Measurements from ENCODE around the gene FBXL13. TPM values are rescaled to one million over a fixed set of nuclear protein-coding genes. Genes with fewer than 3 reads are reported as not detected.

The FBXL13 gene
- total and polyA plus RNA-seq, 2 of the 8 experiments (the other 6 are each of a cell fraction or from before 2014, with no cell fraction given): 1.2 to 2.8 TPM

- Histone ChIP-seq H4K8ac (ENCODE audit: extremely low read depth, insufficient read depth, low read length) (no peak overlapping the region), H2BK12ac (ENCODE audit: low read depth, low read length) (no peak overlapping the region), H2BK15ac (ENCODE audit: low read length) (no peak overlapping the region), H3K4me2 (ENCODE audit: insufficient read depth in 1 of 2, low read depth in 2 of 2, low read length in 2 of 2) (no peak overlapping the region), H3K4ac (replicated peaks; ENCODE audit: insufficient read length, low read depth, low read length) (no peak overlapping the region), H3K4me1 (replicated peaks in 1 of 4; ENCODE audit: control insufficient read depth in 3 of 4, insufficient read depth in 4 of 4, low read length in 3 of 4) (no peaks in the 10 kb centered on the region), H3K36me3 (ENCODE audit: control insufficient read depth in 2 of 4, insufficient read depth in 4 of 4, low read length in 3 of 4) (no peaks in the 10 kb centered on the region), H2AFZ (ENCODE audit: low read length) (no peak overlapping the region), H3K79me2 (ENCODE audit: control insufficient read depth in 1 of 2, insufficient read depth in 2 of 2, low read length in 2 of 2) (no peaks in the 10 kb centered on the region), H3K27me3 (replicated peaks in 1 of 4; ENCODE audit: control insufficient read depth in 3 of 4, extremely low read depth in 1 of 4, insufficient read depth in 3 of 4, low read length in 3 of 4) (no peaks in the 10 kb centered on the region; a peak in 1 of 7 replicates), H2BK20ac (ENCODE audit: low read length) (no peak overlapping the region), H3K4me3 (ENCODE audit: extremely low read depth in 1 of 4, insufficient read depth in 2 of 4, low read depth in 3 of 4, low read length in 4 of 4) (no peak overlapping the region), H3K14ac (ENCODE audit: insufficient read length) (no peak overlapping the region), H2BK120ac (replicated peaks; ENCODE audit: low read depth, low read length) (no peak overlapping the region), H3K23me2 (ENCODE audit: low read depth, low read length) (no peaks in the 10 kb centered on the region), H2AK5ac (ENCODE audit: low read depth, low read length) (no peak overlapping the region), H4K20me1 (replicated peaks in 1 of 2; ENCODE audit: control insufficient read depth in 1 of 2, insufficient read depth in 2 of 2, low read length in 2 of 2) (no peaks in the 10 kb centered on the region), H3K9ac (replicated peaks in 1 of 4; ENCODE audit: extremely low read depth in 1 of 4, low read depth in 3 of 4, low read length in 3 of 4) (no peak overlapping the region), H4K91ac (replicated peaks; ENCODE audit: insufficient read length, low read length) (no peak overlapping the region), H3K79me1 (ENCODE audit: low read depth, low read length) (no peaks in the 10 kb centered on the region), H3K9me3 (ENCODE audit: insufficient read depth in 2 of 2, low read depth in 1 of 2, low read length in 1 of 2) (no peaks in the 10 kb centered on the region), H3K56ac (replicated peaks; ENCODE audit: insufficient read length, low read depth, low read length) (no peak overlapping the region), H3K18ac (ENCODE audit: extremely low read depth, low read length) (no peak overlapping the region), H3K27ac (ENCODE audit: low read depth, low read length) (no peak overlapping the region), H2BK5ac (ENCODE audit: low read depth, low read length) (no peak overlapping the region), H4K5ac (ENCODE audit: insufficient read length, low read depth, low read length) (no peak overlapping the region), H3K23ac (ENCODE audit: insufficient read length) (no peak overlapping the region)
- DNase-seq (ENCODE audit: low read depth in 1 of 2, low spot score in 2 of 2) (no peak), FAIRE-seq (no peak)
- ChIA-PET POLR2A (ENCODE audit: partially characterized antibody) (no interaction called here), CTCF (ENCODE audit: partially characterized antibody) (no interaction called here)
- 91% methylated on average over 5 of the region's 5 CpGs; no CpG with 5 or more reads in 1 of the 2 experiments for WGBS, 2 experiments (ENCODE audit: extremely low coverage in 1 of 2, insufficient coverage in 1 of 2, insufficient read length in 1 of 2, insufficient replicate concordance in 2 of 2, low coverage in 1 of 2, low lambda C conversion rate in 2 of 2, missing lambda C conversion rate in 1 of 2)
- no peak for TF ChIP-seq ASH2L (IDR thresholded peaks at IDR 0.05; ENCODE audit: low read length)
- no peak for TF ChIP-seq CBX5 (IDR thresholded peaks at IDR 0.05; ENCODE audit: low read depth, low read length)
- no peak for TF ChIP-seq YY1 (IDR thresholded peaks at IDR 0.05; ENCODE audit: low read depth, low read length)
- TF ChIP-seq CHD1 (IDR thresholded peaks at IDR 0.05; ENCODE audit: low read depth, low read length): no peak
- no peak for TF ChIP-seq E2F6 (IDR thresholded peaks at IDR 0.05)
- no peak for TF ChIP-seq SP1 (IDR thresholded peaks at IDR 0.05; ENCODE audit: low read depth, low read length)
Measured at GRCh38 chr7:102898532-102898859, 176.1 kb downstream of the FBXL13 start.

Measured in H1 (cell line).